T-helper 22 cell (primary cell): Measurements from ENCODE around the gene LSR.

Experiments
- DNase-seq: peaks from one replicate; pipeline ENCODE4 v3.0.0-alpha.2; 2020; ENCODE audit warnings: low read depth

Gene LSR

DNA sequence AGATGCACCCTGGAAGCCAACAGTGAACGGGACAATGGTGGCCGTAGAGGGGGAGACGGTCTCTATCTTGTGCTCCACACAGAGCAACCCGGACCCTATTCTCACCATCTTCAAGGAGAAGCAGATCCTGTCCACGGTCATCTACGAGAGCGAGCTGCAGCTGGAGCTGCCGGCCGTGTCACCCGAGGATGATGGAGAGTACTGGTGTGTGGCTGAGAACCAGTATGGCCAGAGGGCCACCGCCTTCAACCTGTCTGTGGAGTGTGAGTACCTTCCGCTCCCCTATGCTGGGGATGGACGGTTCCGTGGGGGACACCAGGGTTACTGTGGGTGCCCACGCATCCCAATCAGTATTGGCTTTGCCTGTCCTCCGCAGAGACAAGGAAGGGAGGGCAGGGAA, 53.6 kb downstream of the LSR start:
- no peak for DNase-seq

DNA sequence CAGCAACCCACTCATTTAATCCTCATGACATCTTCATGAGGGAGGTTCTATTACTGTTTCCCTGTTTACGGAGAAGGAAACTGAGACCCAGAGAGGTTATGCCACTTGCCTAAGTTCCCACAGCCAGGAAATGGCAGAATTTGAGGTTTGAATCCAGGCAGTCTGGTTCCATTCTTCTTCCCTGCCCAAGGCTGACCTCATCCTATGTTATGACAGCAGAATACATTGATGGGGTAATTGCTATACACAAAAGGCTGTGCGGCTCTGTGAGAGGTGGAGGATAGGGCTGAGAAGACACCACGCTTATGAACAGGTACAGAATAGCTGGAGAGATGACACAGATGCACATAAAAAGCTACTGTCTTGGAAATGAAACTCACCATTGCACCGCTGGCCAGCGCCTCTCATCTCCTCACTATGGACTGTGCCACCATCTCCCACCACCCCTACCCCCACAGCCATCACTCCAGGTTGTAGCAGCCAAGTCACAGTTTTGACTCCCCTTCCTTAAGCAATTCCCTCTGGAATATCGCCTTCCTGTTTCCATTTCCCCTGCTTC, 54.6 kb downstream of the LSR start:
- no peak for DNase-seq

DNA sequence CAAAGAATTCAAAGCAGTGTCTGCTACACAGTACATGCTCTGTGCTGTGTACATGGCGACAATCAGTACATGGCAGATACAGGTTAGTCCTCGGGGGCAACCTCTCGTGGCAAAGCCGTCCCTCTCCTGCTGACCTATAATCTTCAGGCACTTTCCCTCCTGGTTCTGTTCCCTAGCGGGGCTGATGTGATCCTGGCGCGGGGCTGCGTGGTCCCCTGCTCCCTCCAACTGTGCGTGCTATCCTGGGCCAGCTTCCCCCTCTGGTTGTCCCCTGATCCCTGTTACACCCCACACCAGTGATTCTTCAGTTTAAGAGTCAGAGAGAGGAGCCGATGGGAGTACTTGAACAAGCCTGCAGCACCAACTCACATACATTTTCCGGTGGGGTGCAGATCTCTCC, 55.2 kb downstream of the LSR start:
- DNase-seq: no peak

DNA sequence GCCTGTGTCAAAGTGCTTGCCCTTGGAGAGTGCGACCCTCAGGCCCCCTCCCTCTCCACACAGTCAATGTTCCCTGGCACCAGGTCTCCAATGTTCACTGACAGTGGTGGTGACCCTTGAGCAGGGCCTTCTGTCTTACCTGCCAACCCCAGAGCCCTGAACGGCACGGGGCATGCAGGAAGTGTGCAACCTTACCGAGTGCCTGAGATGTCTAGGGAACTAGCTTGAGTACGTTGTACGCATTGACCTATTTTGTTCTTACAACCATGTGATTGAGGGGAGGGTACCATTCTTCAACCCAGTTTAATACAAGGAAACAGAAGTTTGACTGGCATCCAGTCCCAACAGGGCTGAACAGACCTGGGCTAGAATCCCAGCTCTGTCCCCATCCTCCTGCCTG, 56.4 kb downstream of the LSR start:
- no peak for DNase-seq

DNA sequence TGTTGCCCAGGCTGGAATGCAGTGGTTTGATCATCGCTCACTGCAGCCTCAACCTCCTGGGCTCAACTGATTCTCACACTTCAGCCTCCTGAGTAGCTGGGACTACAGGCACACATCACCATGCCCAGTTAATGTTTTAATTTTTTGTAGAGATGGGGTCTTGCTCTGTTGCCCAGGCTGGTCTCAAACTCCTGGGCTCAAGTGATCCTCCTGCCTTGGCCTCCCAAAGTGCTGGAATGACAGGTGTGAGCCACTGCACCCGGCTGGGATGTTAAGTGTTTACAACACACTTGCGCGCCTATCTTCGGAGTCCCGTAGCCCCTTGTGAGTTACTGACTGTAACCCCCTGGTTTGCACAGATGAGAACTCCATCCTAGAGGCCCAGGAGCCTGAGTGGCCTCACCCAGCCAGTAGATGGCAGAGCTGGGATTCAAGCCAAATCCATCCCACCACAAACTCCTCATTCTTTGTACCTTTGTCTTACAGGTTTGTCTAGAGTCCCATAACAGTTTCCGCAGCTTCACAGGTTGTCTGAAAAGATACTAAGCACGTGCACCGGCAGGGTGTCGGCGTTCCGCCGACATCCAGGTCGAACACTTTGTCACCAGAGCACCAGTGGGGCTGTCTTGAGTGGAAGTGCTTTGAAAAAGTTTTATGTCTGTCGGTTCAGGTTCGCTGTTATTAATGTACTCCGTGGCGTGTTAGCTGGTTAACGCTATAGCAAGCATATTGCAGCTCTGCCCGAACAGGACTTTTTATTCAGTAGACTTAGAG, 57.9 kb downstream of the LSR start:
- no peak for DNase-seq

DNA sequence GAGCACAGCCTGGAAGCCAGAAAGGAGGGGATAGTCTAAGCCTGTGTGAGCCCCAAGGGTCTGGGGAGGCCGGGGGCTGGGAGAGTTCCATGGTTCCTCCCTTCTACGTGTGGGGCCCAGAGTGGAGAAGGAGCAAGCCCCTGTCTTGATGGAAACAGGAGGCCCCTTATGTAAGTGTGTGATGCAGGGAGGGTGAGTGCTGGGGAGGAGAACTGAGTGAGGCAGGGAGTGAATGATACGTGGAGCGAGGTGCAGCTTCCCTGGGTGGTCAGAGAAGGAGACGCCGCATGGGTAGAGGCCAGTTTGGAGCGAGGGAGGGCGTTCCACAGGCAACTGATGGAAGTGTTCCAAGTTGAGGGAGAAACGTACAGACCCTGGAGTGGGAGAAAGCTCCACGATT, 59.1 kb downstream of the LSR start:
- DNase-seq: no peak

DNA sequence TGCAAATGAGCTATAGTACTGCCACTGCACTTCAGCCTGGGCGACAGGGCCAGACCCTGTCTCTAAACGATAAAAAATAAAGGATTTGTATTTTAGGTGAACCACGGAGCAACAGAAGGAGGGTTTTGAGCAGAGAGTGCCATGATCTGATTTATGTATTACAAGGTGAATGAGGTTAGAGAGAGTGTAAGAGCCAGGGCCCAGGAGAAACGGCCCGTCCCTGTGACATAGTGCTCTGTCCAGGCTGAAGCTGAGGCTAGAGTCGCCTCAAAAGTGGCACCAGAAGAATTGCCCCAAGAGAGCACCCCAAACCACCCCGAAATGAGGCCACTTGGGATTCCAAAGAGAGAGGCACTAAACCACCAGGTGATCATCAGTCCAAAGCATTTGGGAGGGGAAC, 60.1 kb downstream of the LSR start:
- DNase-seq: no peak

DNA sequence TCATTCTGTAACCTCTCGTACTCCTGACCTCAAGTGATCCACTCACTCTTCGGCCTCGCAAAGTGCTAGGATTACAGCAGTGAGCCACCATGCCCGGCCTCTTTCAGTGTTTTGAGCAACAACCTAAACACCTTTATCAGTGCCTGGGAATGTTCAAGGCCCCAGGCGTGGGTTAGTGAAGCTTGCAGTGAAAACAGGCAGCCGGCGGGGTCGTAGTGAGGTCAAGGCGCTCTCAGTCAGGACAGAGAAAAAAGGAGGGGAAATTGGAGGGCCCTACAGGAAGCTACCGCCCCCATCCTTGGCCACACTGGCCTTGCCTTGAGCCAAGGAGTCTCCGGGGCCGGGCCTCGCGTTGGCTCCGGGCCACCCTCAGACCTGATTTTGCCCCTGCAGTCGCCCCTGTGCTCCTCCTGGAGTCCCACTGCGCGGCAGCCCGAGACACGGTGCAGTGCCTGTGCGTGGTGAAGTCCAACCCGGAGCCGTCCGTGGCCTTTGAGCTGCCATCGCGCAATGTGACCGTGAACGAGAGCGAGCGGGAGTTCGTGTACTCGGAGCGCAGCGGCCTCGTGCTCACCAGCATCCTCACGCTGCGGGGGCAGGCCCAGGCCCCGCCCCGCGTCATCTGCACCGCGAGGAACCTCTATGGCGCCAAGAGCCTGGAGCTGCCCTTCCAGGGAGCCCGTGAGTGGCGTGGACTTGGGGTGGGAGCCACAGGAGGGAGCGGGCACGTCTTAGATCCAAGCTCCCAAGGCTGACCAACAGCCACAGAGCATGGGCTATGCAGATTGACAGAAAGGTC, 60.9 kb downstream of the LSR start:
- no peak for DNase-seq

DNA sequence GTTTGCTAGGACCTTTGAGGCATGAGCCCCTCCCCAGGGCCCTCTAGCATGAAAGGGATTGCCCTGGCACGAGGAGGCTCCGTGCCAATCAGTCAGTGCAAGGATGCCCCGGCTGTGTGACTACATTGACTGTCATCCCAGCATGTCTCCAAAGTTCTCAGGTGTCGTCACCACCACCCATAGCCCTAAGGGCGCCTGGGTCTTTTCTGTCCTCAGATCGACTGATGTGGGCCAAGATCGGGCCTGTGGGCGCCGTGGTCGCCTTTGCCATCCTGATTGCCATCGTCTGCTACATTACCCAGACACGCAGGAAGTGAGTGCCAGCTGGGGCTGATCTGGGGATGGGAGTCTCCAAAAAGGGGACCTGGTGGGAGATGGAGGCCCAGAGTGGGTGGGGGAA, 61.5 kb downstream of the LSR start:
- no peak for DNase-seq

DNA sequence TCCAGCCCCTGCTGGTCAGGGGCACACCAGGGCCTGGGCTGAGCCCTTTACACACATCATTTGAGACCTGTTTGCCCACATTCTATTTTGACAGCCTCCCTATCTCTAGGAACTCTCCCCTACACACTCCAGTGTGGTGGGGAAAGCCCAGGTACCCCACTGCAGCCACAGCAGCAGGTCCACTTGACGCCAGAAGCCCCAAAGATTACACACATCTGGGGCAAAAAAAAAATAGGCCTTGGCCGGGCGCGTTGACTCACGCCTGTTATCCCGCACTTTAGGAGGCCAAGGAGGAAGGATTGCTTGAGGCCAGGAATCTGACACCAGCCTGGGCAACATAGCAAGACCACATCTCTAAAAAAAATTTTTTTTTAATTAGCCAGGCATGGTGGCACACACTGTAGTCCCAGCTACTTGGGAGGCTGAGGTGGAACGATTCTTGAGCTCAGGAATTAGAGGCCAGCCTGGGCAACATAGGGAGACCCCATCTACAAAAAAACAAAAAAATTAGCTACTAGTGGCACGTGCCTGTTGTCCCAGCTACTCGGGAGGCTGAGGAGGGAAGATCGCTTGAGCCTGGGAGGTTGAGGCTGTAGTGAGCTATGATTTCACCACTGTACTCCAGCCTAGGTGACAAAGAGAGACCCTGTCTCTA, 62.1 kb downstream of the LSR start:
- no peak for DNase-seq

DNA sequence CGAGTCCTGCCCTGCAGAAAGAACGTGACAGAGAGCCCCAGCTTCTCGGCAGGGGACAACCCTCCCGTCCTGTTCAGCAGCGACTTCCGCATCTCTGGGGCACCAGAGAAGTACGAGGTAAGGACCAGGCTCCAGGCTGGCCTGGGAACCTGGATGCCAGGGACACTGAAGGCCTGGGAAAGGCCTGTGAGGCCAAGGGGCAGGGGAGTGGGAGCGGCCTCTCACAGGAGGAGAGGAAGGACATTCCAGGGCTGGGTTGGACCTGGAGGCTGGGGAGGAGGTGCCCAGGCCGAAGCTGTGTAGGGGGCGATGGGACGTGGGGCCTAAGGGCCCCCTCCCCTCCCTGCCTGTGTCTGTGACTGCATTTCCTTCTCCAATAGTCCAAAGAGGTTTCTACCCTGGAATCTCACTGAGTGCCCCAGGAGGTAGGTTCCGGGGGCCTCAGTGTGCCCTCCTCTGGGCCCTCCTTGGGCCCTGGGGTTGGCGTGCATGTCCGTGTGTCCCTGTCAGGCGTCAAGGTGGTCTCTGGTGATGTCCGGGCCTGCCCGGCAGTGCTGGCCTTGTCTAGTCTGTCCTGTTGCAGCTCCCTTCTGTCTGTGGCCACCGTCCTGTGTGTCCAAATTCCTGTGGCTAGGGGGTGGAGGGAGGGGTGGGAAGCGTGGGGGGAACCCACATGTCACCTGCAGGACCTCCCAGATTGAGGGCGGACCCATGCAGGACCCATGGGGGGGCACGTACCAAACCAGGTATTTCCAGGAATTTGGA, 63.3 kb downstream of the LSR start:
- no peak for DNase-seq

DNA sequence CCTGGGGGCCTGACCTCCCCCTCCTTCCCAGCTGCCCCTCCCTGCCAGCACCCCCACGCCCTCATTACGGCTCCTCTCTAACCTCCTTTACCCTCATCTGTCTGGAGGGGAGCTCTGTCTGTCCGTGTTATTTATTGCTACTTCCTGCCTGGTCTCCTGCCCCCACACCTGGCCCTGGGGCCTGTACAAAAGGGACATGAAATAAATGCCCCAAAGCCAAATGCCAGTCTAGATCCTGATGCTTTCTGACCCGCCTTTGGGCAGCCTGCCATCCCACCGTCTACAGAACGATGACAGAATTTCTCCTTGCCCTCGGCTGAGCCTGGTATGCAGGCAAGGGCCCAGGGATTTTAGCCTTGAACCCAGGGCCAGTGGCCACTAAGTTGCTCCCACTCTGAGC, 64.8 kb downstream of the LSR start:
- DNase-seq: no peak

DNA sequence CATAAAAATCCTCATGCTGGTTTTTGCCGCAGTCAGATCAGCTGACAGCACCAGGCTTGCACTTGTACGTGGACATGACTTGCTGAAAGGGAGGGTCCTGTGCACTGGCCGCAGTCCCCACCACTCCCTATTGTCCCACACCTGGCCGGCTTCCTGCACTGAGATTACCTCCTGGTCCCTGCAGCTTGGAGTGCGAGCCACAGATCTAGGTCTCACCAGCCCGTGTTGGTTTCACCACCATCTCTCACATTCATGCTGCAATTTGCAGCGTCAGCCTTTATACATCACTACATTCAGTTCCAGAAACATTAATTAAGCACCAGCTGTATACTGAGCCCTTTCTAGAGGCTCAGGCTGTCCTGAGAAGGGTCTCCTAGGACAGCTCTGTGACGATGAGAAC, 65.2 kb downstream of the LSR start:
- DNase-seq: no peak

DNA sequence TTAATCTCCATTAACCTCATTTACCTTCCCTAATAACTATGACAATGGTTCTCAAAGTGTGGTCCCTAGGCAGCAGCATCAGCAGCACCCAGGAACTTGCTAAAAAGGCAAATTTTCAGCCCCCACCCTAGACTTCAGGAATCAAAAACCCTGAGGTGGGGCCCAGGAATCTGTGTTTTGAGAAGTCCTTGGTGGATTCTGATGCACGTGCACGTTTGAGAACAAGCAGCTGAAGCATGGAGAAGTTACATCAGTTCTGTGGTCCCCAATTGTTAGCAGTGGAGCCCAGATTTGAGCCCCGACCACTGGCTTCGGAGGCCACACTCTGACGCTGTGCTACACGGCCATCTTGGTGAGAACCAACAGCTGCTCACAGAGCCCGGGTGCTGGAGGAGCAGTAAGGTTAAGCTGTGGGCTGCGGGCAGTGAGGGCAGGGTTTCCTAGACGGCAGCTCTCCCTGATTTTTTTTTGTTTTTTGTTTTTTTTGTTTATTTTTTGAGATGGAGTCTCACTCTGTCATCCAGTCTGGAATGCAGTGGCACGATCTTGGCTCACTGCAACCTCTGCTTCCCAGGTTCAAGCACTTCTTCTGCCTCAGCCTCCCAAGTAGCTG, 66.2 kb downstream of the LSR start:
- DNase-seq: no peak

DNA sequence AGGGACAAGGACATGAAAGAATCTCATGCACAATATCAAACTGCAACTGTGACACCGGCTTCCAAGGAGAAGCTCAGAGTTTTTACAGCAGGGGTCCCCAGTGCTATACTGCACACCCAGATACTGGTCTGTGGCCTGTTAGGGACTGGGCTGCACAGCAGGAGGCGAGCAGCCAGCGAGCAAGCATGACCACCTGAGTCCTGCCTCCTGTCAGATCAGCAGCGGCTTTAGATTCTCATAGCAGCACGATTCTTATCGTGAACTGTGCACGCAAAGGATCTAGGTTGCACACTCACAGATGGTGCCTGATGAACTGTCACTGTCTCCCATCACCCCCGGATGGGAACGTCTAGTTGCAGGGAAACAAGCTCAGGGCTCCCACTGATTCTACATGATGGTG, 67.1 kb downstream of the LSR start:
- DNase-seq: no peak

DNA sequence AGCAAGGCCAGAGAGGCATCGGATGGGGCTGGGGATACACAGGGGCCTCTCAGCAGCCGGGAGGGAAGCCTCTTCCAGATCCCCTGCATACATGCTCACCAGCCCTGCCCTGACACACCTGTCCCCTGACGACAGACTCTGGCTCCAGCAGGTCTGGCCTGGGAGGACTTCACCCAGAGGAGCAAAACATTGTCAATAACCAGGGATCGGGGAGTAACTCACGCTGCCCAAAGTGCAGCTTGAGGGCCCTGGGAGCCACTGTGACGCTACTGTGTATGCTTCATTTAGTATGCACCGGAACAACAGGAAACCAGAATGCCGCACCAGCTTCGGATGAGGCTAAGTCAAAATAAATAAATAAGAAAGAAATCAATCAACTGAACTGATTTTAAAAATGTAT, 67.8 kb downstream of the LSR start:
- no peak for DNase-seq
